ENCODE results near the gene CDH4.

CDH4 gene

DNA sequence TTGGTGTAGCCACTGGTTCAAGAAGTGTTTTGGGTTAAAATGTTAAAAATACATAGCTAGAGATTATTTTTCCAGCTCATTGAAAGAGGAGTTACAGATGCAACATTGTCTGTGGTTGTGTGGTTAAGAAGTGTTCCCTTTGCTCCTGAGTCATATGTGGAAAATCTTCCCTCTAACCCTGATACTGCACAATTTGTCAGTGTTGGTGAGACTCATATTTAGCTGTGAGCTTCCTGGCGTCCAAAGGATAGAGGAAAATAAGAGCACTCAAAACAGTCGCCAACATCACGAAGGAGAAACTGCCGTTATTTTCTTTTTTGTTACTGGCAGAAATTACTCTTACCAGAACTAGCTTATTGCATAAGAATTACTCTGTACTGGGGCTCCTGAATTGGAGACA lies 250.4 kb downstream of the CDH4 start:
- no peak for DNase-seq

DNA sequence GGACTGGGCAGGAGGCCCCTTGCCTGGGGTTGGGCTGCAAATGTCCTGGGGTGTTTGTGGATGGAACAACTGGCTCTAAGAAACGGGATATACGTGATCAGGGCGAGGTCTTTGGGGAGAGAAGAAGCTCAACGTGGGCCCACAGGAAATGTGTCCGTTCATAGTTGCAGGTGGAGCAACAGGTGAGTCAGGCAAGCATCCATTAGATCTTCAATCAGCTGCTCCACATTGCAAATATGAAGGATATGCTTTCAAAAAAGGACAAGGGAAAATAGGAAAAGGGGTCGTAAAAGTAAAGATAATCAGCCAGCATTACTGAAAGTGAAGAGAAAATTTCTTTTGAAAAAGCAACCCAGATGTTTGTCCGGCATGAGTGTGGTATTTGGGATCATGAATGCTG lies 251.0 kb downstream of the CDH4 start:
- DNase-seq = no peak

DNA sequence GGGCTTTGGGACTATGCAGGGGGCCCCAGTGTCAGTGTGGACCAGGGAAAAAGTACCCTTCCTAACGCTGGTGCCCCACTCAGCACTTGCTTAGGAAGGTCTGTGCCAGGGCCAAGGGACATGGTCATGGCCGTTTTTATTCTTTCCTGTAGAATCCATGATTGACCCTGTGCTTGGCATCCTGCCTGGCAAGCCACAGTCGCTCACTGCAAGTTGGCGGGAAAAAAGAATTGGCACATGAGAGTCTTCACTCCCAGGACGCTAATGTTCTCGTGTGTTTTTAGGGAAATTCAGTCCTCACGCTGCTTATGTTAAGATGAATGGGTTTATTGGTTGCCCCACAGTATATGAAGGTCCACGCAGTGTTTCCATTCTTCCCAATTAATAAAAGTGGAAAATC lies 253.4 kb downstream of the CDH4 start:
- no peak for DNase-seq

DNA sequence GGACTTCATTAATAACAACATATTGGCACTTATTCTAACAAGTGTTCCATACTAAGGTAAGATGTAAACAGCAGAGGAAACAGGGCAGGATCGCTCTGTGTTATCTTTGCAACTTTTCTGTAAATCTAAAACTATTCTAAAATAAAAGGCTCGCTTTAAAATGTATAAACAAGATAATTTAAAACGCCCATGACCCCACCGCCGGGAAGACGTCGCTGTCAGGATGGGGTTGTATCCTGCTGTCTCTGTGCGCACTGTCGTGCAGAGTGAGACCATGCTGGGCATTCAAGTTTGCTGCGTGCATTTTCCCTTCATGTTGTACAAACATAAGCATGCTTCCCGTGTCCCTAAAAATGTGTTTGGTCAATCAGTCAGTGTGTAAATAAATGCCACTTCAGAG lies 255.7 kb downstream of the CDH4 start:
- DNase-seq = no peak

DNA sequence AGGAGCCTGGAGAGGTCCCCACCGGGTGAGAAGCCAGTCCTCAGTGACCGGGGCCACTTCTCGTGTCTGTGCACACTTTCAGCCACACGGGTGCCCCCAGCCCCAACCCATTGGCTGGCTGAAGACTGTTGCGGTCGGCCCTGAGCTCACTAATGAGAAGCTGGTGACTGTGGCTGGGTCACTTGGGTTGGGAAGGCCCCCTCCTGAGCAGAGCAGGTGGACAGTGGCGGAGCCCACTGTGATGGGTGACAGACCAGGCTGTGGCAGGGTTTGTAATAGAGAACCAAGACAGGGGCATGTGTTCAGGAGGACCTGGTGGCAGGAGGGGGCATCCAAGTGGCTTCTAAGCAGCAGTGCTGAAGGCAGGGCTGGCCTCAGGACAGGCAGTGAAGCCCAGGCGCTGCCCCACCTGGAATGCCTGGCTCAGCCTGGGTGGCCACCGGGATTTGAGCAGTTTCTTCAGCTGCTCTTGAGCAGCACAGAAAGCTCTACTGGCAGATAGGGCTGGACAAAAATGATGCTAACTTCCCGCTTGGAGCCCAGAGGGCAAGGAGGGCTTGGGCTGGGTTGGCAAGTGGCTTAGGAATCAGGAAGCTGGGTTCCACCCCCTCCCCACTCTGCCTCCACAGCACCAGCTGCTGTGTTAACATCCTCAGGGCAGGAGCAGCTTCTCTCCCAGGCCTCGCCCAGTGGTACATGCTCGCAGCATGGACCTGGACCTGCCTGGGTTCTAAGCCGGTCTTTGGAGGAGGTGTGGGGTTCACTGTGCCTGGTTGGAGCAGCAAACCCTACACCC lies 256.4 kb downstream of the CDH4 start:
- no peak for DNase-seq

DNA sequence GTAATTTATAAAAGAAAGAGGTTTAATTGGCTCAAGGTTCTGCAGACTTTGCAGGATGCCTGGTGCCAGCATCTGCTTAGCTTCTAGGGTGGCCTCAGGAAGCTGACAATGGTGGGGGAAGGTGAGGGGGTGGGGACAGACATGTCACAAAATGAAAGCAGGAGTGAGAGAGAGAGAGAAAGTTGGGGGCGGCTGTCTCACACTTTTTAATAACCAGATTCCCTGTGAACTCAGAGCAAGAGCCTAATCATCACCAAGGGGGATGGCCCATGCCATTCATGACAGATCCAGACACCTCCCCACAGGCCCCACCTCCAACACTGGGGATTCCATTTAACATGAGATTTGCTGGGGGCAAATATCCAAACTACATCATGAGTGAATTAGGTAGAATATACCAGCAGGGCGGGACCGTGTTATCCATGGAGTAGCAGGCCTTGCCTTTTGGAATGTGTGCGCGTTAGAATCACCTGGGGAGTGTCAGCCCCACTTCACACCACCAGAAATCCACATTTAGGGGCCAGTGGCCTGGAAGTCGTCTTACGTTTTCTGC lies 258.8 kb downstream of the CDH4 start:
- no peak for DNase-seq

DNA sequence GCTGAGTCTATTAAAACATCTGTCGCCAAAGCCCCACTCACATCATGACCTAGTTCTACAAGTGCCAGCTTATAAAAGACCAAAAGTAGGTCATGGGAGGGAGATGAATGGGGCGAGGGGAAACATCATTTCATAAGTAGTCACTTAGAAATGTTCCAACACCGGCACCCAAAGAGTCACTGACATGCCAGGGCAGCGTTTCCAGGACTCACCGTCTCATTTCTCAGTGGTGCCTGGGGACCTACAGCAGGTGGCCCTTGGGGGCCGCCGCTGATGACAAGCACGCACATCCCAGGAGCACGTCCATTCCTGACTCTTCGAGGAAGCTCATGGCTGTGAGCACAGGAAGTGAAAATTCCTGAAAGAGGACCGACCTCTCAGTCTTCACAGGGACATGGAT lies 260.4 kb downstream of the CDH4 start:
- no peak for DNase-seq

DNA sequence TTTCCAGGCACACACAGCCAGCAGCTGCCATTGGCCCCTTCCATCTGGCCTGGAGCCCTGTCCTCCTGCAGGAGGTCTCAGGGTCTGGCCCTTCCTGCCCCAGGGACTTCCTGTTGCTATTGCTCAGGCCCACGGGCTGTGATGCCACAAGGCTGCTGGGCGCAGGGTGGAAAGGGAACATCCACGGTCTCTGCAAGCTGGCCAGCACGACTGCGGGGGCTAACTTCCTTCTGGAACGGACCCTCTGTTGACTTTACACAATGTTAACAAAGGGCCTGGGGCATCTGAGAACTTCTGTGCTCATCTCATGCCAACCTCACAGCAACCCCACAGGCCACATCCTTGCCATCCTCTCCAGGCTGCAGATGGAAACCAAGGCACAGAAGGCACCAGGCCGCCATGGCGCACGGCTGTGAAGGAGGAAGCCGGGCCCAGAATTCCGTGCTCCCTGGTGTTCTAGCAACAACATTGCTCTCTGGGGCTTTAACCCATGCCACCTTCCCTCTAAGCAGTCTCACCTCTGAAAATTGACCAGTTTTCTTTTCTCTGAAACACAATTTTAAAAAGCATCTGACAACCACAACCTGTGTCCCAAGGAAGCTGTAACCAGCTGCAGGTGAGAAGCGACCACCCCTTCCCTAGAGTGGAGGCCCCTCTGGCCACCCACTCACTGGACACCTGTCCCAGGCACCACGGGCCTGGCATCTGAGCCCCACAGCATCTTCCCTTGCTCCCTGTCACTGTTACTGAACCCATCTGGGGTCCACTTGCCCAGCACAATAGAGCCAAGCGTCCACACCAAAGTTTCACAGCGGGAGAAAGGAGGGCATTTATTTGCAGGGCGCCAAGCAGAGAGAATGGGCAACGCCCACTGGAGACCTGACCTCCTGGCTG lies 261.3 kb downstream of the CDH4 start:
- no peak for DNase-seq

DNA sequence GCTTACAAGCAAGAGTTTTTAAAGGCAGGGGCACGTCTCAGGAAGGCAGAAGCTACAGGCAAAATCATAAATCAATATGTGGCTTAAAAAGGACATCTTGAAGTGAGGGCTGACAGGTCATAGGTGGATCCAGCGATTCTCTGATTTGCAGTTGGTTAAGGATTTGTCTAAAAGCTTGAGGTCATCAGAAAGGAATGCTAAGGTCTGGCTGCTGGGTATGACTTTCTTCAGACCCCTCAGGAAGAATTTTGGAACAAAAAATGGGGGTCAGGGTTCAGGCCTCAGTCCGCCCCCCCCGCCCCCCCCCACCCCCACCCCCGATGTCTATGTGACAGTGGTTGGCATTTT lies 261.9 kb downstream of the CDH4 start:
- DNase-seq = no peak

DNA sequence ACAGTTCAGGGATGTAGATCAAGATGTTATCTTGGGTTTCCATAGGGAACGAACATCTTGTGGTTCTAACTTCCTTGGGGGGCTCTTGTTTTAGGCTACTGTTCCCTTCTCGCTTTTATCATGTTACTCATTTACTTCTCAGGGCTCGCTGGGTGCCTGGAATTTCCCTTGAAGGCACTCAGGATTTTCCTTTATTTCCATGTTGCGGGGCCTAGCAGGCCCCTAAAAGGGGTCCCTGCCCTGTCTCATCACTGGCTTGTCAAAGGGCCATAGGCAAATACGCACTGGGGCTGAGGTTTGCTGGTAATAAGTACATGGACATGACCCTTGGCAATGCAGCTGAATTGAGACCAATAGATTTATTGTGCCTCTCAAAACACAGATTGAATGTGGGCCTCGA lies 262.3 kb downstream of the CDH4 start:
- DNase-seq = no peak

DNA sequence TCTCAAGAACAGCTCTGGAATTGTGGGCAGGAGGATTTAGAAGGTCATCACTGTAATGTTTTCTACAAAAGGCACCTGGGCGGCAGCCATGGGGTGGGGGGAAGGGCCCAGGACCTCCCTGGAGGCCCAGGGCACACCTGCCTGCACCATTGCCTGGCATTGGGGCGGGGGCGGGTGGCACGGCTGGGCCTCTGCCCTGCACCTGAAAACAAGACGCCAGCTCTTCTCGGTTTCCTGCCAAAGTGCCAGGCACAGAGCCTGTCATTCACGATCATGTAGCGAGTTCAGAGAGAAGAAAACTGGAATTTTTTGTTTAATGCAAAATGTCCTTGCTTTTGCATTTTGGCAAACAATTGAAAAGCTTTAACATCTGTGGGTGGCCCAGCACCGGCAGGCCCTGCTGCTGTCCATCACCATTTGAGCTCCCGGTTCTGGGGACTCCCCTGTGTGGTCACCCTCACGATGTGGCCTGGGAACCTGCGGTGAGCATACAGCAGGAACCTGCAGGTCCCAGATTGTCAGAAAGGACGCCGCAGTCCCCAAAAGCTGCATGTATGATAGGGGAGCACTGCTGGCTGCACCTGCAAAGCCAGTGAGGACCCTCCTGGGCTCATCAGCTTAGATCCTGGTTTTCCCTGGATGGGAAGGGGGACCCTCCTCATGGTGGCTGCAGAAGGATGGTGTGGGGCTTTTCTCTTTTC lies 262.9 kb downstream of the CDH4 start:
- DNase-seq = no peak

DNA sequence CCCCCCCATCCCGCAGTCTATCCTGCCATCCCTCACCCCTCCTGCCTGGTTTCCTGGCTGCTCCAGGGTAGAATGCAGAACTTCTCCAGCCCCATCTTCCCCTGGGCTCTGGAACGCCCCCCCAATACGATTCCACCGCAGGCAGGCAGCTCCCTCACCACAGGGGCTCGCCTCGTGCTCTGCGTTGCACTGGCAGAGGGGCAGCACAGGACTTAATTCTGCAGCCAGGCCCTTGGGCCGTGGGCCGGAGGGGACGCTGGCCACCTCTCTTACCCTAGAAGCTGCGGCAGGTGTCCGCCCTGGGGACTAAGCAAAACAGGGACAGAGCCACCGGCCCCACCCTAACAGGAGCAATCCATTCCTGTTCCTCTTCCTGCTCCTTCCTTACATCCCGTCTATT lies 263.9 kb downstream of the CDH4 start:
- DNase-seq = no peak

DNA sequence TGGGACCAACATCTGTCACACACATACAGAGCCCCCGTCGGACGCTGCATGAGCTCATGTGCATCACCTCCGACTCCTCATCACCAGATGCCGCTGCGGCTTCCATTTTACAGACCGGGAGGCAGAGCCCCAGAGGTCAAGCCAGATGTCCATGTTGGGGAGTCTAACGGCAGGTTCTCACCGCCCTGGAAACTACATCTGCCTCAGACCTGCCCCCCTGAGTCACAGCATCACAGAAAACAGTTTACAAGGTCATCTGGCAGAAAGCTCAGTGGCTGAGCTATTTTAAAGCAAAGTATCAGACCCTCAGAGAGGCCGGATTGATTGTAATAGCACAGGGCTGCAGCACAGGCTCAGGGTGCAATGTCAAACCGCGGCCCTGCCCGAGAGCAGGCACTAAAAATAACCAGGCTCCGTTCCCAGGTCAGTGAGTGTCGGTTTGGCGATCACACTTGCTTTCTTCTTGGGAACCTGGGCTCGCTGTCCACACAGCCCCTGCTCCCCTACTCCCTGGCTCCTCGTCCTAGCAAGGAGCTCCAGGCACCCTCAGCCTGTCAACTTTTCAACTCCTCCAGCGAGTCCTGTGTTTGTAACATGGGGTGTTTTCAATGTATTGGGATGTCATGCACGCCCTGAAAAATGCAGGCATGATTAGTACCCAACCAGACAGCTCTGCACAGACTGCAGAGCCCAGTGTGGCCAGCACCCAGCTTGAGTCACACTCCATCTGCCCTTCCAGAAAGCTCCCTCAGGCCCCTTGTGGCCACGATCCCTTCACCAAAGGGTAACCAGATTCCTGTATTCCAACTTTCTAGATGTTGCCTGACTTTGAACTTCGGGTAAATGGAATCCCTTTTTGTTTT lies 264.5 kb downstream of the CDH4 start:
- no peak for DNase-seq

DNA sequence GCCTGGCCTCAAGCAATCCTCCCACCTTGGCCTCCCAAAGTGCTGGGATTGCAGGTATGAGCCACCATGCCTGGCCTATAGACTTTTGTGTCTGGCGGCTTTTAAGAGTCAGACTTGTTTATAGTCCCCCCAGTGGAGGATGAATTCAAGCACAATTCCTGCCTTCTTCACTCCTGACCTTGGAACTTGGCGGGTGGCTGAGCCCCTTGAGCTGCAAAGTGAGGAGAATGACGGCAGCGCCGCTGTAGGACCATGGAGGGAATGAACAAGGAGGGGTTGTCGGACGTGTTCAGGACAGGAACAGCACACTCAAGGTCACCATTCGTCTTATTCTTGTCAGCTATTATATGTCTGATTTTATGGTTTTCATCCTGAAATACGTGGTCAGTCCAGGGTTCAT lies 265.4 kb downstream of the CDH4 start:
- no peak for DNase-seq

DNA sequence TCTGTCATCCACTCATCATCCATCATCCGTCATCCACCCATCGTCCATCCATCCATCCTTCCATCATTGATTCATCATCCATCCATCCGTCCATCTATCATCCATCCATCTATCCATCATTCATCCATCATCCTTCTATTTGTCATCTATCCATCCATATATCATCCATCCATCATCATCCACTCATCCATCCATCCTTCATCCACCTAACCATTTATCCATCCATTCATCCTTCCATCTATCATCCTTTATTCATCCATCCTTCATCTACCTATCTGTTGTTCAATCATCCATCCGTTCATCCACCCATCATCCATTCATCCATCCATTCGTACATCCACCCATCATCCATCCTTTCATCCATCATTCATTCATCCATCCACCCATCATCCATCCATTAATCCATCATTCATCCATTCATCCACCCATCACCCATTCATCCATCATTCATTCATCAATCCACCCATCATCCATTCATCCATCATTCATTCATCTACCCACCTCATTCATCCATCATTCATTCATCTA lies 266.4 kb downstream of the CDH4 start:
- DNase-seq = no peak

DNA sequence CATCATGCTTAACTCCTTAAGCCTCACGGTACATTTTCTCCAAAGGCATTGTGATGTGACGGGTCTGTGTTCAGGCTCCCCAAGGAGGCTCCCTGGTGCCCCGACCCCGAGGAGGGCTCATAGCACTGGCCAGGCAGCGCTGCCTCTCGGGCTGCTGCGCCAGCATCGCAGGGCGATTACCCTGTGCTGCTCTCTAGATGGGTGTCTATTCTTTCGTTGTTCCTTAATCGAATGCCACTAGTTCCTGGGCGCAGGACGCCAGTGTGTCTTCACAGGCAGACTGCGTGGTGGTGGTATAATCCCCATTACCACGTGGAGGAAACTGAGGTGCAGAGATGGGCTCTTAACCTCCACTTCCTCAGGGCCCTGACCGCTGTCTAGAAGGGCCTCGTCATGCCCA lies 267.4 kb downstream of the CDH4 start:
- no peak for DNase-seq

DNA sequence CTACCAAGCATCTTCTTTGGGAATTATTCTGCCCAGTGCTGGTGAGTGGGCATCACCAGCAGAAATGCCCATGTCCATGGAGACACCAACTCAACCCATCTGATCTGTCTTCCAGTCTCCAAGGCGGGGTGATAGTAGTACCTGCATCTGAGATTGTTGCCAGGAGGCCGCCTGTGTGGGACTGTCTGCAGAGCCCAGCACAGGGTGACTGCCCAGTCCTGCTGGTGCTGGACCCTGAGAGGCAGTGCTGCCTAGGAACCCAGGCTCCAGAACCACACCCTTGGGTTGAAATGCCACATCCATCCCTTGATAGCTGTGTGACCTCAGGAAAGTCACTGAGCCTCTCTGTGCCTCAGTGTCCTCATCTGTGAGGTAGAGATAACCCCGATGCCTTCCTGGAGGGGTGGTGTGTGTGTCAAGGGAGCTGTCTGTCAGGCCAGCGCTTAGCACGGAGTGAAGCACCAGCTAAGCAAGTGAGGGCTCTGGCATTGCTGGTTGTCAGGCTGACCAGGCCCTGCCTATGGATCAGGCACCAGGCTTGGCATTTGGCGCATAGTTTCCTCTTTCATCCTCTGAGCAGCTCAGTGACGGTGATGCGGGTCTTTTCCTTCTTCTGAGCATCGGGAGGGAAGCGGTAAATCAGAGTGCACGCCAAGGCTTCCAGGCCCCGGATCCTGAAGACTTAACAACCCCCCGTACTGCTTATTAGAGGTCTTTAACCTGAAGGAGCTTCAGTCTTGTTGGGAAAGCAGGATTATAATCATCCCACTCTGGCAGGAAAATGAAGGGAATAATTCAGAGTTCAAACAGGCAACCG lies 268.2 kb downstream of the CDH4 start:
- no peak for DNase-seq

DNA sequence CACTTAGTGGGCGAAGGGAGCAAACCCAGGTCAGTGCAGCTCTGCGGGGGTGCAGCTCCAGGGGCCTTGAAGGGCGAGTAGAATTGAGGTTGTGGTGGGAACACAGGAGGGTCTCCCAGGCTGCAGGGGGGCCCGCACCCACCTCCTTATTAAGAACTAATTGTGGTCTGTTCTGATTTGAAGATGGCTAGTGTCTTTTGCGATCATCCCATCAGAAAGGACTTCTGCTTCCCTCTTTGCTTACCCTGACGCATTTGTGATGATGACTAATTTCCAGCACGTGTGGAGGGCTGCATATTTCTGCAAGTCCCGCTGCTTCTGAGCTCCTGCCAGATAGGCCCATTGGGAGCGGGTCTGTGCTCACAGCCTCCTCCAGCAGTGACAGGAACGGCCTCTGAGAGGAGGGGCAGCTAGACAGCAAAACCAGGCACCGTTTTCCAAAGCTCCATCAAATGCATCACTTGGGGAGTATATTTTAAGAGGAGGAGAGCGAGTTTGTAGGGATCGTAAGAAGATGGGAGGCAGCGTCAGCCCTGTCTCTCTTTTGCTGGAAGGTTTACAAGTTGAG lies 268.9 kb downstream of the CDH4 start:
- DNase-seq = no peak

DNA sequence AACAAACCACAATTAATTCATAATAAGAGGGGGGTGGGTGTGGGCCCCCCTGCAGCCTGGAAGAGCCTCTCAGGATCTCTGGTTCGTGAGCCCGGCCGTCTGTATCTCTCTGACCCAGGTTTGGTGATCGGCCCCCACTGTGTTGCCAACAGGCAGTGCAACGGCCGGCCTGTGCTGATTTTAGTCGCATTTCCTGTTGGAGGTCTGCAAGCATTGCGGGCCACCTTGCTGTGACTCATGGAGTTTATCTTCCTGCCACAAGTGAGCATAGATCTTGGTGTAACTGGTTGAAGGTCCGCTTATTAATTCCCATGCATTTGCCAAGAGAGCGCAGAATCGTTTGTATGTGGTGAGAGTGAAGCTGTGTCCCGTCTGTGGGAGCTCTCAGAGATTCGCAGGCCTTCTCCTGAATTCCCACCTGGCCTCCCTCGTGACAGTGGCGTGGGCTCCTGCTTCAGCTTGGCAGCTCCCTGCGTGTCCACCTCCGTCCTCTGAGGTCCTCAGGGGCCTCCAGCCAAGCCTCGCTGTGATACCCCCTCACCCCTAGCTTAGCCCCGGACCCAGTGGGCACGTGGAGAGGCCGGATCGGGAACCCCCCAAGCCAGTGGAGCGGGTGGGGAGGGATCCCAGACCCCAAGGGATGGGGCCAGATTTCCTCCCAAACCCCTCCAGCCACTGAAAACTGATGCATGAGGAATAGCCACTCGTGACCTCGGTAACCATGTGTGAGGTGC lies 269.8 kb downstream of the CDH4 start:
- DNase-seq = no peak

DNA sequence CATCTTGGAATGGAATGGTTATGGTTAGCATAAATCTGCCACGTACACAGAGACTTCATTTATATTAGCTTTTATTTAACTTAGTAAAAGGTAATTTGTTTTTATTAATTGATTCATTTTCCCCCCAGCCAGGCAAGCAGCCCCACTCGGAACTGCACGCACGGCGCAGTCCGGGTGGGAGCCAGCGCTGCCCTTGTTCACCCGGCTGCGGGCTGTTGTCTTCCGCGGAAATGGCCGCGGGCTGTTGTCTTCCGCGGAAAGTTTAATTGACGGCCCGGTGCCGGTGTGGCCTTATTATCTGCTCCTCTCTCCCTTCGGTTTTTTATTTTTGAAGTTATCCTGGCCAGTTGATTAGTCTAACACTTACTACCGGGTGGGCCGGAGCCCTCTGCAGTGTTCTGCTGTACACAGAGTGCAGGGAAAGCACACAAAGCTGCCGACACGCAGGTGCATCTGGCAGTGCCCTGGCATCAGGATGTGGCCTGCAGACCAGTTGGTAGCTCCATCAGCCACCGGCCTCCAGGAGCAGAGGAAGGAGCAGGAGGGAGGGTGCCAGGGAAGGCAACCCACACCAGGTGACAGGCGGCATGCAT lies 270.5 kb downstream of the CDH4 start:
- DNase-seq = no peak
